Glutamatergic neuron (in vitro differentiated cells): ENCODE results near the gene RGS6. TPM values are rescaled to one million over a fixed set of nuclear protein-coding genes. Genes with fewer than 3 reads are reported as not detected.

Source experiments
- DNase-seq: peaks from one replicate; pipeline ENCODE4 v3.0.0; 2022
- H3K27ac Mint-ChIP-seq: one replicate; pipeline ENCODE4 v1.8.0; 2020; ENCODE audit warnings: mild to moderate bottlenecking, mixed read lengths, inconsistent platforms; ENCODE audit not compliant: unreplicated experiment
- H3K27me3 Mint-ChIP-seq: one replicate; pipeline ENCODE4 v1.8.0; 2020; ENCODE audit warnings: mild to moderate bottlenecking, moderate library complexity, mixed read lengths, inconsistent platforms; ENCODE audit not compliant: unreplicated experiment
- H3K36me3 Mint-ChIP-seq: one replicate; pipeline ENCODE4 v1.8.0; 2020; ENCODE audit warnings: mild to moderate bottlenecking, mixed read lengths, inconsistent platforms; ENCODE audit not compliant: unreplicated experiment
- H3K4me1 Mint-ChIP-seq: one replicate; pipeline ENCODE4 v1.8.0; 2020; ENCODE audit warnings: mild to moderate bottlenecking, low read depth, mixed read lengths, inconsistent platforms; ENCODE audit not compliant: unreplicated experiment
- H3K4me3 Mint-ChIP-seq: one replicate; pipeline ENCODE4 v1.8.0; 2020; ENCODE audit warnings: mild to moderate bottlenecking, mixed read lengths, inconsistent platforms; ENCODE audit not compliant: unreplicated experiment
- H3K9me3 Mint-ChIP-seq: one replicate; pipeline ENCODE4 v1.8.0; 2020; ENCODE audit warnings: mild to moderate bottlenecking, moderate library complexity, mixed read lengths, inconsistent platforms; ENCODE audit not compliant: unreplicated experiment
- CTCF ChIP-seq: fragments of 200-600 bp; sonication (generic); IDR thresholded peaks from one replicate; pipeline ENCODE4 v1.5.0; 2021; ENCODE audit not compliant: partially characterized antibody, unreplicated experiment
- total RNA-seq: library from RNA; stranded (reverse); fragmentation: NEBNext Ultra II Directional; extraction: Animal tissue kit (Norgen Biotek cat#: 25700); gene quantifications from one replicate; pipeline ENCODE4 v1.2.1, GENCODE V29; 2021; ENCODE audit not compliant: unreplicated experiment

Gene RGS6
- total RNA-seq, 1 donor from 2014 or later, result 1.2 TPM

DNA sequence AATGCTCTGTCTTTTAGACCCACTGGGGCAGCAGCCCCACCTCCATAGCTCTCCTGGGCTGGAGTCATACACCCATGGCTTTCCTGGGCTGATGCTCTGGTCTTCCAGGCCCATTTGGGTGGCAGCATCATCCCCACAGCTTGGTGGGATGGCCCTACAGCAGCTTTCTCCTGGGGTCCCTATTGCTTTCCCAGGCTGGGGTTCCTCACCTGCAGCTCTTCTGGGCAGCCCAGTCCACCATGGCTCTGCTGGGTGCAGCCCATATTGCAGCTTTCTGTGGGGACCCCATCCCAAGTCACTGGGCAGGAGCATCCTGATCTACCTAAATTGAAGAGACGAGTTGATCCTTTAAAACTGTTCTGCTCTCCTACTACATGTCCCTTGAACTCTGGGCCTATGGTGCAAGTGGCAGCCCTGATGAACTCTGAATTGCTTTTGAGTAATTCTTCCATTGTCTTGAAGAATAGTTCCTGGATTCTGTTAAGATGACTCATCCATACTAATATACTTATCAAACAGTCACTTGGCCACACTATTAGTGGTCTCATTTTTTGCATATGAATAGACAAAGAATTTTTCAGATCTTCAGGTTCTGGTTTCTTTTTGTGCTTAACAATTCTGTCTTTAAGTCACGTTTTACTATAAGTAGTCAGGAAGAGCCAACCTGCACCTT is 571.6 kb downstream of the RGS6 start:
- no peak for DNase-seq
- peaks cover 5% of the 10 kb centered on the region for H3K27me3 Mint-ChIP-seq
- H3K36me3 Mint-ChIP-seq, result peaks cover 5% of the 10 kb centered on the region
- TF ChIP-seq CTCF, result no peak
- H3K9me3 Mint-ChIP-seq, result no peaks in the 10 kb centered on the region
- H3K27ac Mint-ChIP-seq, result no peak overlapping the region
- no peak overlapping the region for H3K4me3 Mint-ChIP-seq
- peaks cover 5% of the 10 kb centered on the region for H3K4me1 Mint-ChIP-seq

DNA sequence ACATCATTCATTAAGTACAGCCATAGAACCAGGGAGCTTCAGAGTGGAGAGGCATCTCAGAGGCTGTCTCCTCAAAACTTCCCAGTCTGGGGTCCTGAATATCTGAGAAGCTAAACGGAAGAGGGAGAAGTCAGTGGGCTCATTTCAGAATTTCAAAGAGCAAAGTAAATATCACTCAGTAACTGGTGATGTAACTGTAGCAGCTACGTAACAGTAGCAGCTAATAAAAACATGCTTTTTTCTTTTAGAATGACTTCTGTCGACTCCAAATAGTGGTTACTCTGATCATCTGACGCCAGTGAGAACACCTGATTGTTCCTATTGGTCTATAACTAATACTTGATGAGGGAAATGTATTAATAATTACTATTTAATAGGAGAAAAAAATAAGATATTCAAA is 578.3 kb downstream of the RGS6 start:
- Mint-ChIP-seq H3K9me3 (no peaks in the 10 kb centered on the region), H3K27ac (no peak overlapping the region), H3K4me1 (peaks cover 8% of the 10 kb centered on the region), H3K36me3 (no peaks in the 10 kb centered on the region), H3K27me3 (peaks cover 6% of the 10 kb centered on the region), H3K4me3 (no peak overlapping the region)
- TF ChIP-seq CTCF, result no peak
- no peak for DNase-seq

DNA sequence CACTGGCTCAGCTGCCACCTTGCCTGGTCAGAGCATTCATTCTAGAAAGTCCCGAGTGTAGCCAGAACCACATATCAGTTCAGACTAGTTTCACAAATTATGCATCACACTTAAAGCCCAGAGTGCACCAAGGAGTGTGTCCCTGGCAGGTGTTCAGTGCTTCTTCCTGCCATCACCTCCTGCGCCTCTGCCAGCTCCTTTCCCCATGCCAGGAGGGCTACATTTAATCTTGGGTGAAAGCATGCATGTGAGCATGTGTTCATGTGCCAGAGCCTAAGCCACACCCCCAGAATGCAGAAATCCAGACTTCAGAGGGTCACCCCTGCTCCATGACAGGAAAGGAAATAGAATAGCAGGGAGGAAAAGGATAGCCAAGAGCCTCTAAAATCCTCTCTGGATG is 580.1 kb downstream of the RGS6 start:
- DNase-seq, result no peak
- peaks cover 2% of the 10 kb centered on the region for H3K9me3 Mint-ChIP-seq
- peaks cover 6% of the 10 kb centered on the region for H3K27me3 Mint-ChIP-seq
- no peaks in the 10 kb centered on the region for H3K36me3 Mint-ChIP-seq
- no peak overlapping the region for H3K27ac Mint-ChIP-seq
- H3K4me1 Mint-ChIP-seq, result peaks cover 14% of the 10 kb centered on the region
- H3K4me3 Mint-ChIP-seq, result no peak overlapping the region
- no peak for TF ChIP-seq CTCF

- H3K27me3 Mint-ChIP-seq, result peaks cover 3% of the 10 kb centered on the region
- H3K4me1 Mint-ChIP-seq, result peaks cover 14% of the 10 kb centered on the region
- peaks cover 2% of the 10 kb centered on the region for H3K9me3 Mint-ChIP-seq
- H3K4me3 Mint-ChIP-seq, result no peak overlapping the region
- no peak overlapping the region for H3K27ac Mint-ChIP-seq
- no peaks in the 10 kb centered on the region for H3K36me3 Mint-ChIP-seq
- no peak for TF ChIP-seq CTCF
- DNase-seq, result no peak
Measured at GRCh38 chr14:72512925-72513324, 580.7 kb downstream of the RGS6 start.

DNA sequence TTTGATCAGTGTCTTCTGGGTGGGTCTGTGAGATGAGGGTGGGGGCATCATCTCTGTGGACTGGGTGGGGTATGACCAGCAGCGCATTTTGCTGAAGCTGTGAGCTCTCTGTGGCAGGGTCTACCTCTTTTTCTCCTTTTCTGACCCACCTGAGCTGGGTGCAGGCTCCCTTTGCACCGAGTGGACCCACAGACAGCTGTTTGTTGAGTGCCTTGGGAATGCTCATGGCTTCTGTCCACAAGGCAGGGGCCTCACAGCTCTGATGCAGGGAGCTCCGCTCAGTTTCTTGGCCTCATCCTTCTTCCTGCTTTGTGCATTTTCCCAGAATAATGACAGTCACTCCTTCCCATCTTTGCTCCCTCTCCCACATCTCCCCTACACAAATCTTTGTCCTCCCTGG is 581.1 kb downstream of the RGS6 start:
- no peak overlapping the region for H3K4me3 Mint-ChIP-seq
- H3K4me1 Mint-ChIP-seq, result peaks cover 14% of the 10 kb centered on the region
- DNase-seq, result no peak
- peaks cover 2% of the 10 kb centered on the region for H3K9me3 Mint-ChIP-seq
- H3K27ac Mint-ChIP-seq, result no peak overlapping the region
- H3K27me3 Mint-ChIP-seq, result peaks cover 3% of the 10 kb centered on the region
- no peak for TF ChIP-seq CTCF
- no peaks in the 10 kb centered on the region for H3K36me3 Mint-ChIP-seq
